Activated CD4-positive, alpha-beta T cell treated with anti-CD3 and anti-CD28 coated beads, Interleukin-2, amount 10 ng/mL, durations not matched to agents 24 days and 14 days (primary cell): ENCODE data around the gene PRCP. TPM values are rescaled to one million over a fixed set of nuclear protein-coding genes. Genes with fewer than 3 reads are reported as not detected.
A peak's percentile ranks its signal among the peaks of the same experiment; 100 is the strongest.

Experiments
- DNase-seq: peaks from one replicate; pipeline ENCODE4 v3.0.0; 2022
- H3K27ac Mint-ChIP-seq: one replicate; pipeline ENCODE4 v1.8.0; 2022; ENCODE audit warnings: mild to moderate bottlenecking, mixed read lengths
- H3K27me3 Mint-ChIP-seq: one replicate; pipeline ENCODE4 v1.8.0; 2022; ENCODE audit warnings: mixed read lengths
- H3K36me3 Mint-ChIP-seq: one replicate; pipeline ENCODE4 v1.8.0; 2022; ENCODE audit warnings: low read depth, mild to moderate bottlenecking, mixed read lengths
- H3K4me1 Mint-ChIP-seq: one replicate; pipeline ENCODE4 v1.8.0; 2021; ENCODE audit warnings: mixed read lengths
- H3K4me3 Mint-ChIP-seq: one replicate; pipeline ENCODE4 v1.8.0; 2022; ENCODE audit warnings: mild to moderate bottlenecking, moderate library complexity, mixed read lengths
- H3K9me3 Mint-ChIP-seq: one replicate; pipeline ENCODE4 v1.8.0; 2021; ENCODE audit warnings: mixed read lengths
- intact Hi-C: fragments of 100-400 bp; cut with micrococcal nuclease; formaldehyde crosslinking; loops from one replicate; pipeline ENCODE4 v1.15.1; 2023
- total RNA-seq: library from RNA; stranded (reverse); gene quantifications from 2 replicates; pipeline ENCODE4 v1.2.3, GENCODE V29; 2022

Gene PRCP
- total RNA-seq, 1 donor from 2014 or later = 20.6 TPM

GRCh38 chr11:82874646-82875523 lies 25.3 kb downstream of the PRCP start:
- DNase-seq = no peak
- Mint-ChIP-seq H3K27me3 (no peaks in the 10 kb centered on the region), H3K9me3 (peaks cover 20% of the 10 kb centered on the region), H3K27ac (no peak overlapping the region), H3K36me3 (peaks cover 13% of the 10 kb centered on the region), H3K4me1 (peaks cover 23% of the 10 kb centered on the region), H3K4me3 (no peak overlapping the region)
- intact Hi-C loops = loop anchor here (1.0 kb wide), 1 partner anchor 25 kb away; the partner anchor contains the start of gene PRCP

DNA sequence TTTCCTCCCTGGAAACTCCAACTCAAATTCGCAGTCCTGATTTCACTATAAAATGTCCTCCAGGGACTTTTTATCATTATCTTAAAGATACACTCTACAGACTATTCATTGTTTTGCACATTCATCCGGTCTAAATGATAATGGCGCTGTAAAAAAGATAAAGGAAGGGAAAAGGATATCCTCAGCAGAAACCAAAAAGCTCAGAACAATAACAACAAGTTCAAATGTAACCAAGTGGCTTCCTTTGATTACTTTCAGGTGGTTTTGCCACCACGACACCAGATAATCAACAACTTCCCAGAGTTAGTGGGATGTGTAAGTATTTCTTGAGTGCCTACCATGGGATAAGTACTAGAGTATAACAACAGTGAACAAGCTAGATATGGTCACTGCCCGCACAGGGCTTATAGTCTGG lies 26.3 kb downstream of the PRCP start:
- DNase-seq = peak; percentile 59
- peak overlapping the region; percentile 5 for H3K4me3 Mint-ChIP-seq
- intact Hi-C loops = loop anchor here (1.0 kb wide), 1 partner anchor 26 kb away; the partner anchor contains the start of gene PRCP
- peaks cover 20% of the 10 kb centered on the region for H3K9me3 Mint-ChIP-seq
- peaks cover 23% of the 10 kb centered on the region for H3K4me1 Mint-ChIP-seq
- H3K27ac Mint-ChIP-seq = peak overlapping the region; percentile 68
- no peaks in the 10 kb centered on the region for H3K27me3 Mint-ChIP-seq
- H3K36me3 Mint-ChIP-seq = peaks cover 10% of the 10 kb centered on the region

- no peak for DNase-seq
- Mint-ChIP-seq H3K27ac (no peak overlapping the region), H3K4me3 (no peak overlapping the region), H3K36me3 (peaks cover 8% of the 10 kb centered on the region), H3K4me1 (peaks cover 24% of the 10 kb centered on the region), H3K9me3 (peaks cover 12% of the 10 kb centered on the region), H3K27me3 (no peaks in the 10 kb centered on the region)
- intact Hi-C loops = no loop called here
These were observed 27.7 kb downstream of the PRCP start for GRCh38 chr11:82872377-82873150.

- Mint-ChIP-seq H3K27ac (no peak overlapping the region), H3K27me3 (peaks cover 2% of the 10 kb centered on the region), H3K4me1 (peaks cover 28% of the 10 kb centered on the region), H3K9me3 (peaks cover 10% of the 10 kb centered on the region), H3K36me3 (peaks cover 8% of the 10 kb centered on the region), H3K4me3 (no peak overlapping the region)
- no peak for DNase-seq
- intact Hi-C loops = no loop called here
These were observed 28.6 kb downstream of the PRCP start for GRCh38 chr11:82871646-82872045.

GRCh38 chr11:82869657-82870056 lies 30.6 kb downstream of the PRCP start:
- no peak for DNase-seq
- peaks cover 3% of the 10 kb centered on the region for H3K9me3 Mint-ChIP-seq
- H3K4me3 Mint-ChIP-seq = no peak overlapping the region
- peaks cover 2% of the 10 kb centered on the region for H3K27me3 Mint-ChIP-seq
- H3K36me3 Mint-ChIP-seq = peaks cover 4% of the 10 kb centered on the region
- no peak overlapping the region for H3K27ac Mint-ChIP-seq
- H3K4me1 Mint-ChIP-seq = peaks cover 22% of the 10 kb centered on the region
- intact Hi-C loops = no loop called here

DNA sequence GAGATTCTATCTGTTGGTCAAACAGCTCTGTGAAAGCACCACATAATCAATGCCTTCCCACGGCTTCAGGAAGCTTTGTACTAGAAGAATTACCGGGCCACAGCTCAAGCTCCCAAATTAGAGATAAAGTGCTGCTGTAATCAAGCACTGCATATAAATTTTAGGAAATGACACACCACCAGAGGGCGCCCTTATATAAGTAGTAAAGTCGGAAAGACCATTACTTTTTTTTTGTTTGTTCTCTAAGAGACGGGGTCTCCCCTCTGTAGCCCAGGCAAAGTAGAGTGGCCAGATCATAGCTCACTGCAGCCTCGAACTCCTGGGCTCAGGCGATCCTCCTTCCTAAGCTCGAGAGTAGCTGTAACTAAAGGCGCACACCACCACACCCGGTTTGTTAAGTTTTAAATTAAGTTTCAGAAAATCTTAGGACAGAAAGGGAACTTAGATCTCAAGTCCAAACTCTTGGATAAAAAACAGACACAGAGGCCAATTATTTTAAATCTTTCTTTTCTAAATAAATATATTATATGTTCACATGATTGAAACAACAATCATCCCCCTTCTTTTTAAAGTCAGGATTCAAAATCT lies 32.6 kb downstream of the PRCP start:
- H3K4me1 Mint-ChIP-seq = peaks cover 6% of the 10 kb centered on the region
- H3K27ac Mint-ChIP-seq = no peak overlapping the region

GRCh38 chr11:82865841-82866240 lies 34.4 kb downstream of the PRCP start:
- Mint-ChIP-seq H3K27me3 (peaks cover 7% of the 10 kb centered on the region), H3K9me3 (no peaks in the 10 kb centered on the region), H3K27ac (no peak overlapping the region), H3K4me1 (peaks cover 6% of the 10 kb centered on the region), H3K36me3 (no peaks in the 10 kb centered on the region), H3K4me3 (no peak overlapping the region)
- DNase-seq = no peak
- intact Hi-C loops = loop anchor here (2.0 kb wide), 2 partner anchors 35 to 61 kb away; partner anchors contain the start of genes DDIAS and PRCP

More for the DNA sequence above, 32.6 kb downstream of the PRCP start:
- peaks cover 2% of the 10 kb centered on the region for H3K27me3 Mint-ChIP-seq
- peak; percentile 93 for DNase-seq
- H3K4me3 Mint-ChIP-seq = no peak overlapping the region
- H3K36me3 Mint-ChIP-seq = no peaks in the 10 kb centered on the region
- no peaks in the 10 kb centered on the region for H3K9me3 Mint-ChIP-seq
- intact Hi-C loops = loop anchor here (1.0 to 2.0 kb wide), 3 partner anchors 33 to 383 kb away; partner anchors contain the start of genes DDIAS and PRCP

DNA sequence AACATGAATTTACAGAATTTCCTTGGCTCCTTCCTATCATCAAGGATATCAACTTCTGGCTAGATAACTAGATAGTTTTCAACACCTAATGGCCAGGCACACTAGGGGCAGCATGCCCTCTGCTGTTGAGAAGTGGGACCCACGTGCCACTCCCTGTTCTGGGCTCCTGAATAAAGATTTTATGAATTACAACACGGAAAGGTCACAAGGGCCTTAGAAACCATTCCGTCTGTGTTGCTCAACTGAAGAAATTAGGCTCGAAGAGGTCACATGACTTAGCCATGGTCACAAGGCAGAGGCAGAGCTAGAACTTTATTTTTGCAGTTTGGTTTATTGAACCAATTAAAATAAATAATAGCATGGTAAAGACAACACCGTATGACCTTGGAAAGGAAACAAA lies 36.0 kb downstream of the PRCP start:
- Mint-ChIP-seq H3K27ac (no peak overlapping the region), H3K27me3 (peaks cover 7% of the 10 kb centered on the region), H3K36me3 (no peaks in the 10 kb centered on the region), H3K9me3 (no peaks in the 10 kb centered on the region), H3K4me3 (no peak overlapping the region), H3K4me1 (peaks cover 6% of the 10 kb centered on the region)
- intact Hi-C loops = loop anchor here (1.0 kb wide), 1 partner anchor 146 kb away; no protein-coding TSS in a partner anchor
- DNase-seq = peak; percentile 65

GRCh38 chr11:82863209-82863608 lies 37.0 kb downstream of the PRCP start:
- Mint-ChIP-seq H3K27ac (no peak overlapping the region), H3K36me3 (no peaks in the 10 kb centered on the region)
- intact Hi-C loops = no loop called here

GRCh38 chr11:82862379-82862778 lies 37.9 kb downstream of the PRCP start:
- no peaks in the 10 kb centered on the region for H3K36me3 Mint-ChIP-seq
- intact Hi-C loops = no loop called here

More at GRCh38 chr11:82863209-82863608, 37.0 kb downstream of the PRCP start:
- H3K27me3 Mint-ChIP-seq = peaks cover 7% of the 10 kb centered on the region
- no peaks in the 10 kb centered on the region for H3K9me3 Mint-ChIP-seq
- H3K4me1 Mint-ChIP-seq = peaks cover 6% of the 10 kb centered on the region
- DNase-seq = no peak
- no peak overlapping the region for H3K4me3 Mint-ChIP-seq

DNA sequence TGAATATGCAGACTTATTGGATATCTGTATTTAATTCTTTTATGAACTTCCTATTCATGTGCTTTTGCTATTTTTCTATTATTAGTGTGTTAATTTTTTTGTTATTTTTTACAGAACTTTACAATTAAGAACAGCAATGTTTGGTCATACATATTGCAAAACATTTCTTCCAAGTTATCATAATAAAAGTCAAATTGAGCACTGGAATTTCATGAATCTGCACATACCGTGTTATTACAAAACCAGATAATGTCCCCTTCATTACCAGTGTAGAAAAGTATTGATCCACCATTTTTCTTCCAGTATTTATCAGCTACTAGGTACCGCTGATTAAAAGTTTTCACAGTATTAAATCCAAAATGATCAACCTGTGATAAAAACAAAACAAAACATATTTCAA lies 40.5 kb downstream of the PRCP start:
- Mint-ChIP-seq H3K9me3 (no peaks in the 10 kb centered on the region), H3K27ac (no peak overlapping the region), H3K36me3 (no peaks in the 10 kb centered on the region), H3K4me3 (no peak overlapping the region), H3K4me1 (no peaks in the 10 kb centered on the region), H3K27me3 (peaks cover 6% of the 10 kb centered on the region)
- no peak for DNase-seq
- intact Hi-C loops = no loop called here

More at GRCh38 chr11:82862379-82862778, 37.9 kb downstream of the PRCP start:
- H3K27me3 Mint-ChIP-seq = peaks cover 7% of the 10 kb centered on the region
- DNase-seq = no peak
- no peak overlapping the region for H3K27ac Mint-ChIP-seq
- no peaks in the 10 kb centered on the region for H3K9me3 Mint-ChIP-seq
- no peak overlapping the region for H3K4me3 Mint-ChIP-seq
- peaks cover 2% of the 10 kb centered on the region for H3K4me1 Mint-ChIP-seq

GRCh38 chr11:82858556-82859091 lies 41.6 kb downstream of the PRCP start:
- Mint-ChIP-seq H3K4me1 (peaks cover 4% of the 10 kb centered on the region), H3K4me3 (no peak overlapping the region), H3K27me3 (peaks cover 6% of the 10 kb centered on the region), H3K36me3 (no peaks in the 10 kb centered on the region), H3K27ac (no peak overlapping the region), H3K9me3 (no peaks in the 10 kb centered on the region)
- intact Hi-C loops = no loop called here
- no peak for DNase-seq

DNA sequence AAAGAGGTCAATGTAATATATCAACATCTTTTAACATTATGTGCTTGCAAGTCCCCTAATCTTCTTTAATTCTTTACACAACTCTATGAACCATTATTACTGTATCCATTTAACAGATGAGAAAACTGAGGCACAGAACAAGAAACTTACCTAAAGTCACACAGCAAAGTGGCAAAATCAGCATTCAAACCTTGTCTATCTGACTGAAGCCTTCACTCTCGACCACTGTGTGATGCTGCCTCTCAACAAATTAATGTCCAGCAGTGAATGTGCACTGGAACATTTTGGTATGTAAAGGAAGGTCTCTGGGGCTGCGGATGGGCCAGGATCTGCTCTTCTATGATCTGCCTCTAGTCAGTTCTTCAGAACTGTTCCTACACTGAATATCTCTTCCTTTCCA lies 42.1 kb downstream of the PRCP start:
- DNase-seq = no peak
- peaks cover 4% of the 10 kb centered on the region for H3K4me1 Mint-ChIP-seq
- no peak overlapping the region for H3K4me3 Mint-ChIP-seq
- intact Hi-C loops = no loop called here
- no peak overlapping the region for H3K27ac Mint-ChIP-seq
- H3K27me3 Mint-ChIP-seq = peaks cover 6% of the 10 kb centered on the region
- H3K36me3 Mint-ChIP-seq = no peaks in the 10 kb centered on the region
- no peaks in the 10 kb centered on the region for H3K9me3 Mint-ChIP-seq
